Measurements from ENCODE around the gene GNRH2.
"Not testable (repeated sequence)": the region's sequence is repeated elsewhere in the genome, so short reads cannot be mapped to it uniquely, and the experiment has no call there.

GNRH2 gene

DNA sequence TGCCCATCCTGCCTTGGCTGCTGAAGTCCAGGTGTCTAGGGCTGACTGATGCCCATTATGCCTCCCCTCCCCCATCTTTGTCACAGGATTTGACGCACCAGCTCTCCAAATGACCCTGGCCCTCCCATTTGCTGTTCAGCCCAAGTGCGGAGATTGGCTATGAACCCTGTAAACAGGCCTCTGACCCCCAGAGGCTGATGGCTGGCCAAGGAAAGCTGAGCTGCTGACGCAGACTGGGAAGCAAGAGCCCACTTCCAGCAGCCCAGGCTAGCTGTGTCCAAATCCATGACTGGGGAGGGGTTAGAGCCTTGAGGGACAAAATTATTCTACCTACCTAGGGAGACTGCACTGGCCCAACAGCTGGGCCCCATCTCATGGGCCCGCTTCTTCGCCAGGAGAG lies 797 bp upstream of the GNRH2 start:
- DNase-seq (ENCODE audit: low read depth), result no peak

DNA sequence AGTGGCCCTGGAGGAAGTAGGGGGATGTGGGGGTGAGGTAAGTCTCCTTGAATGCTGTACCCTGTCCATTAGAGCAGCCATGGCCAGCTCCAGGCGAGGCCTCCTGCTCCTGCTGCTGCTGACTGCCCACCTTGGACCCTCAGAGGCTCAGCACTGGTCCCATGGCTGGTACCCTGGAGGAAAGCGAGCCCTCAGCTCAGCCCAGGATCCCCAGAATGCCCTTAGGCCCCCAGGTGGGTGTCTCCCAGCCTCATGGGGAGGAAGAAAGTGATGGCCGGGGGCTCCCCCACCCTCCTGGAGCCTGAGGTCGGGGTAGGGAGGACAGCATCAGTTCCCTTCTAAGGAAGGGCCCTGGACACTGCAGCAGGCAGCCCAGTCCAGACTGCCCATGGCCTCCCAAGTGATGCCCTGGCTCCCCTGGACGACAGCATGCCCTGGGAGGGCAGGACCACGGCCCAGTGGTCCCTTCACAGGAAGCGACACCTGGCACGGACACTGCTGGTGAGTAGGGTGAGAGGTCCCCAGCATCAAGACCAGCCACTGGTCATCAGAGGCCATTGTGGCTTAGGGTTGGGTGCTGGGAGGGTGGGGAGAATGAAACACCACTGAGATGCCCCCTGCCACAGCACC lies 1.0 kb downstream of the GNRH2 start:
- no peak for DNase-seq (ENCODE audit: low read depth)

DNA sequence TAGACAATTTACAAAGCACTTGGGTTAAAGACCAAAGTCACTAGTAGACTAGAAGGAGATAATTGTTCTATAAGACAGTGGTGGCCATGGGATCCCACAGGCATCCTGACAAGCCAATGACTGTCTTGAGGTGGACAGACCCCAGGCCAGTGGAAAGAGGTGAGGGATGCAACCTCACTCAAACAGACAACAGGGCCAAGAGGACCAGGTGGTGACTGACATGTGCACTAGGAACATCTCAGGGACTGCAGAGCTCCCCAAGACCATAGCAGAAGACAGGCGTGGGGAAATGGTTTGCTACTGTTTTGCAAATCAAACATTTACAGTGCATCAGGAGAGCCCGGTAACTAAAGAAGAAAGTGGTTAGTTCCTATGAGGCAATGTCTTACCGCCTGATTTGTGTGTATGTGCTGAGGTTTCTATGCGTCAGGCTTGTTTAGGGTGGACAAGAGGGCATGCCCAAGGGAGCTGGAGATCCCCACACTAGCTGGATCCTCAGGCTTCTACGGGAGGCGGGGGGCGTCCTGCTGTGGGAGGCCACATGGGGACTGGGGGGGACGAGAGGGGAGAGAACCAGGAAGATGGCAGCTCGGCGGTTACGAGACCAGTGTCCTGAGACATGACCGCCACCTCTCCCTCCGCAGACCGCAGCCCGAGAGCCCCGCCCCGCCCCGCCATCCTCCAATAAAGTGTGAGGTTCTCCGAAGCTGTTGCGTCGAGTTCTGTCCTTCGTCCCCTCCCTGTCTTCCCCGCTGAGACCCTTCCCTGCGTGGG lies 1.8 kb downstream of the GNRH2 start:
- peak; percentile 21 for DNase-seq (ENCODE audit: low read depth)

DNA sequence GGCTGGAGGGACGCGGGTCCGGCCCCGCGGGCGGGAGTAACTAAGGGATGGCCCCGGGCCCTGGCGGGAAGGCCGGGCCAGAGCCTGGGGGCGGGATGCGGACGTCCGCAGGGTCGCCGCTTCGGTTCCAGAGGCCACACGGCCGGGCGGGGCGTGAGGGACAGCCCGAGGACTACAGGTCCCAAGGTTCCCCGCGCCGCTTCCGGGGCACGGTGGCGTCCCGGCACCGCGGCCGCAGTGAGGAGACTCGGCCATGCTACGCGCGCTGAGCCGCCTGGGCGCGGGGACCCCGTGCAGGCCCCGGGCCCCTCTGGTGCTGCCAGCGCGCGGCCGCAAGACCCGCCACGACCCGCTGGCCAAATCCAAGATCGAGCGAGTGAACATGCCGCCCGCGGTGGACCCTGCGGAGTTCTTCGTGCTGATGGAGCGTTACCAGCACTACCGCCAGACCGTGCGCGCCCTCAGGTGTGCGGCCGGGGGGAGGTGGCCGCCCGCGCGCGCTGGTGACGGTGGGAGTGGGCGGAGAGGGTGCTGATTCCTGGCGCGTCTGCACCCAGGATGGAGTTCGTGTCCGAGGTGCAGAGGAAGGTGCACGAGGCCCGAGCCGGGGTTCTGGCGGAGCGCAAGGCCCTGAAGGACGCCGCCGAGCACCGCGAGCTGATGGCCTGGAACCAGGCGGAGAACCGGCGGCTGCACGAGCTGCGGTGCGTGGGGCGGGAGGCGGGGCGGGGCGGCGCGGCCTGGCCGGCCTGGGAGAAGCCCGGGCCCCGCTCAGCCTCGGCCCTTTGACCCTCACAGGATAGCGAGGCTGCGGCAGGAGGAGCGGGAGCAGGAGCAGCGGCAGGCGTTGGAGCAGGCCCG lies 2.6 kb downstream of the GNRH2 start, which contains the start of gene MRPS26:
Gene MRPS26, plus strand, starts transcription at position 237 of the 861 bp plus-strand sequence. Its CDS starts 17 bp downstream, at position 254.
- DNase-seq (ENCODE audit: low read depth), result peak; percentile 58

DNA sequence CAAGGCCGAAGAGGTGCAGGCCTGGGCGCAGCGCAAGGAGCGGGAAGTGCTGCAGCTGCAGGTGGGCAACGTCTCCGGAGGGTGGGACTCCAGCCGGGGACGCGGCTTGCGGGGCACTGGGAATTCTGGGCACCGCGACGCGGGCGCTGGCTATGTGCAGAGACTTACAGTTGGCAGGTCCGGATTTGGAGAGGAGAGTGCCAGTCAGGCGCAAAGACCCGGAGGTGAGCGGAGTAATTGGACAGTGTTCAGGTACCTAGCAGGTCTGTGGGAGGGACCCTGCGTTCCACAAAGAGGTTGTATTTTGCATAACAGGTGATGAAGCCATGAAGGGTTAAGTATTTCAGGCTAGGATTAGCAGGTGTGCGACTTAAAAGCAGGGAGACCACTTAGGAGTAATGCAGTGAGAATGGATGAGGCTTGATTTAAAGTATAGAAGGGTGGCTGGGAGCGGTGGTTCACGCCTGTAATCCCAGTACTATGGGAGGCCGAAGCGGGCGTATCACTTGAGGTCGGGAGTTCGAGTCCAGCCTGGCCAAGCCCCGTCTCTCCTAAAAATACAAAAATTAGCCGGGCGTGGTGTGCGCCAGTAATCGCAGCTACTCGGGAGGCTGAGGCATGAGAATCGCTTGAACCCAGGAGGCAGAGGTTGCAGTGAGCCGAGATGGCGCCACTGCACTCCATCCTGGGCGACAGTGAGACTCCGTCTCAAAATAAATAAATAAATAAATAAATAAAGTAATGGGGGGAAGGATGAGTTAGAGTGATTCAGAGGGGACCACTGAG lies 3.4 kb downstream of the GNRH2 start:
- DNase-seq (ENCODE audit: low read depth), result no peak

DNA sequence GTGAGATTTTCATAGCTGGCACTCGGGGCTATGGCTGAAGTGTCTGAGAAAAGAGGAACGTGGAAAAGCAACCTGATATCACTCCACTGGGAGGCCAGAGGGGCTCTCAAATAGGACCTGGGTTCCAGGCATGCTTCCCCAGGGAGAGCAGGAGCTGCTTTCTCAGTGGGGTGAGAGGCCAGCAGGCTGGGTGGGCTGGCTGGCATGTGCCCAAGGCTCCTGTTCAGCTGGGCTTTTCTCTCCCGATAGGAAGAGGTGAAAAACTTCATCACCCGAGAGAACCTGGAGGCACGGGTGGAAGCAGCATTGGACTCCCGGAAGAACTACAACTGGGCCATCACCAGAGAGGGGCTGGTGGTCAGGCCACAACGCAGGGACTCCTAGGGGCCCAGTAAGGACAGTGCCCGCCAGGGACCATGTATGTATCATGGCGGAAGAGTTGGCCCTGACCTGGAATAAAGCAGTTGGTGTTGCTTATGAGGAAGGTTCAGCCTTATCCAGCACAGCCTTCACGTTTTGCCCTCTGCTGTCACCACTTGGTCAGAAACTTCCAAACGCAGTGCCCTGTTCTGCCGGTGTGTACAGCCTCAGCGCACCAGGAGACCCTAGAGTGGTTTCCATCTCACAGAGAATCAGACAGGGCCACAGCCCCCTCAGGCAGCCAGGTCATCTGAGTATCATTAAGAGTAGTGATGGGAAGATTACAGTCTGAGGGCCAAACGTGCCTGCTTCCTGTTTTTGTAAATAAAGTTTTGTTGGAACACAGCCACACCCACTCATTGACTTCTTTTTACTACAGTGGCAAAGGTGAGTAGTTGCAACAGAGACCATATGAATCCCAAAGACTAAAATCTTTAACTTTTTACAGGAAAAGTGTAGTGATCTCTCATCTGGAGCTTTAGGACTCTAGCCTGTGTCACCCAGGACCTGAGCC lies 4.3 kb downstream of the GNRH2 start:
- no peak for DNase-seq (ENCODE audit: low read depth)

DNA sequence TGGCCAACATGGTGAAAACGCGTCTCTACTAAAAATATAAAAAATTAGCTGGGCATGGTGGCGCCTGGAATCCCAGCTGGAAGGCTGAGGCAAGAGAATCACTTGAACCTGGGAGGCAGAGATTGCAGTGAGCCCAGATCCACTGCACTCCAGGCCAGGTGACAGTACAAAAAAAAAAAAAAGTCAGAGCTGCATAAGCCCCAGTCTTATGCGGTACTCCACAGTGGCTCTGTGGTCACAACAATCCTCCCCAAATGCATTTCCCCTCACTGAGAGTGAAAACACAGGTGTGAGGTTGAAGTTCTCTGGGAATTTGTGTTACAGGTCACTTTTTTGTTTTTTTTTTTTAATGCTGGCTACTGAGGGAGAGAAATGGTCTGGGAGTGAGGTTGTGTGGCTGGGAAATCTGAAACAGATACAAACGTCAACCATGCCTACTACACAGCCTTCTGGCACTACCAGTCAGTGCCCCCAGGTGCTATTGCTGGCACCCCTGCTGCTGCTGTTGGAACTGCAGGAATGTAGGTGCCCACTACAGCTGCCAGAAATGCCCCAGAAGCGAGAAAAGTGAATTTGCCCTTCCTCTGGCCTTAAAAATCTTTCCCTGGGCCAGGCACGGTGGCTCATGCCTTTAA lies 8.1 kb downstream of the GNRH2 start:
- DNase-seq (ENCODE audit: low read depth), result no peak

DNA sequence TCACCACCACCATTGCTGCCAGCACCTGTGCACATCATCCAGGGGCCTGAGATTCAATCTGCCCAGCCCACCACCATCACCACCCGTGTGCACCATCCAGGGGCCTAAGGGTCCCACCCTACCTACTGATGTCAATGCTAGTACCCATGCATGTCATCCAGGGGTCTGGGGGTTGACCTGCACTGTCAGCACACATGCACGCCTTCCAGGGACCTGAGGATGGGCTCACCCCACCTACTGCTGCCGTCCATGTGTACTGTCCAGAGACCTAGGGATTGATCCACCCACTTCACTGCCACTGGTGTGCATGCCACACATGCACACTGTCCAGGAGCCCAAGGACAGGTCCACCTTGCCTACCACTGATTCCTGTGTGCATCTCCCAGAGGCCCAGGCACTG lies 16.1 kb downstream of the GNRH2 start:
- no peak for DNase-seq (ENCODE audit: low read depth)

DNA sequence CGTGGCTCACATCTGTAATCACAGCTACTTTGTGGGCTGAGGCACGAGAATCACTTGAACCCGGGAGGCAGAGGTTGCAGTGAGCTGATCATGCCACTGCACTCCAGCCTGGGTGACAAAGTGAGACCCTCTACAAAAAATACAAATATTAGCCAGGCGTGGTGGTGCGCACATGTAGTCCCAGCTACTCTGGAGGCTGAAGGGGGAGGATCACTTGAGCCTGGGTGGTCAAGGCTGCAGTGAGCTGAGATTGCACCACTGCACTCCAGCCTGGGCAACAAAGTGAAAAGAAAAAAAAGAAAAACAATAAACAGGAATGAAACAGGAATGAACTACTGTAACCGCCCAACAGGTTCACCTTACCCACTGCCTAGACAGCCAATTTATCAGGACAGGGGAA lies 20.7 kb downstream of the GNRH2 start:
- DNase-seq (ENCODE audit: low read depth), result not testable (repeated sequence)

DNA sequence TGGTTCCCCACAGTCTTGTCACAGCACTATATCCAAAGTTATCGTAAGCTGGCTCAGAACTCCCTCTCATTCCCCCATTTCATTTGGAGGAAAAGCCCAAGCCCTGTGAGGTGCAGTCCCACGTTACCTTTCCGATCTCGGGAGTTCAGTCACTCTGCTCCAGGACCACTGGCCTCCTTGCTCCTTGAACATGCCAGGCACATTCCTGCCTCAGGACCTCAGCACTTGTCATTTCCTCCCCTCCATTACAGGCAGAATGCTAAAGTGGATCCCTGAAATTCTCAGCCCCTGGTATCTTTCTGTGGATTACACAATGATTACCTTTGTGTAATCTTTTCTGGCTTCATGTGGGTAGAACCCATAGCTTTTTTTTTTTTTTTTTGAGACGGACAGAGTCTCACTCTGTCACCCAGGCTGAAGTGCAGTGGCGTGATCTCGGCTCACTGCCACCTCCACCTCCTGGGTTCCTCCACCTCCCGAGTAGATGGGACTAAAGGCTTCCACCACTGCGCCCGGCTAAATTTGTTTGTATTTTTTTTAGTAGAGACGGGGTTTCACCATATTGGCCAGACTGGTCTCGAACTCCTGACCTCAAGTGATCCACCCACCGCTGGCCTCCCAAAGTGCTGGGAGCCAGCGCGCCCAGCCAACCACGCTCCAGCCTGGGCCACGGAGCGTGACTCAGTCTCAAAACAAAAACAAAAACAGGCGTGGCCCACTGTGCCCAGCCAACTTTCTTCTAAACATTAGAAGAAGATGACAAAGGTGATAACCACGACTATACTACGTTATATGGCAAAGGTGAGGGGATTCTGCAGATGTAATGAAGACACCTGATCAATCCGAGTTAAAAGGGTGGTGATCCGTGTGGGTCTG lies 24.0 kb downstream of the GNRH2 start:
- no peak for DNase-seq (ENCODE audit: low read depth)

DNA sequence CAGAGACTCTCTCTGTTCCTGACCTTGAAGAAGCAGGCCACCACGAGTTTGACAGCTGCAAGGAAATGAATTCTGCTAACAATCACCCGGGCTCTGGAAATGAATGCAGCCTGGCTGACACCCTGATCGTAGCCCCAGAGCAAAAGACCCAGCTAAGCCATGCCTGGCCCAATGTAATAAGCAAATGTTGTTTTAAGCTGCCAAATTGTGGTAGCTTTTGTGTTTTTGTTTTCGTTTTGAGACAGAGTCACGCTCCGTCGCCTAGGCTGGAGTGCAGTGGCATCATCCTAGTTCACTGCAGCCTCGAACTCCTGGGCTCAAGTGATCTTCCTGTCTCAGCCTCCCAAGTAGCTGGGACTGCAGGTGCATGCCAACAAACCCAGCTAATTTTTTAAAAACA lies 24.7 kb downstream of the GNRH2 start:
- no peak for DNase-seq (ENCODE audit: low read depth)

DNA sequence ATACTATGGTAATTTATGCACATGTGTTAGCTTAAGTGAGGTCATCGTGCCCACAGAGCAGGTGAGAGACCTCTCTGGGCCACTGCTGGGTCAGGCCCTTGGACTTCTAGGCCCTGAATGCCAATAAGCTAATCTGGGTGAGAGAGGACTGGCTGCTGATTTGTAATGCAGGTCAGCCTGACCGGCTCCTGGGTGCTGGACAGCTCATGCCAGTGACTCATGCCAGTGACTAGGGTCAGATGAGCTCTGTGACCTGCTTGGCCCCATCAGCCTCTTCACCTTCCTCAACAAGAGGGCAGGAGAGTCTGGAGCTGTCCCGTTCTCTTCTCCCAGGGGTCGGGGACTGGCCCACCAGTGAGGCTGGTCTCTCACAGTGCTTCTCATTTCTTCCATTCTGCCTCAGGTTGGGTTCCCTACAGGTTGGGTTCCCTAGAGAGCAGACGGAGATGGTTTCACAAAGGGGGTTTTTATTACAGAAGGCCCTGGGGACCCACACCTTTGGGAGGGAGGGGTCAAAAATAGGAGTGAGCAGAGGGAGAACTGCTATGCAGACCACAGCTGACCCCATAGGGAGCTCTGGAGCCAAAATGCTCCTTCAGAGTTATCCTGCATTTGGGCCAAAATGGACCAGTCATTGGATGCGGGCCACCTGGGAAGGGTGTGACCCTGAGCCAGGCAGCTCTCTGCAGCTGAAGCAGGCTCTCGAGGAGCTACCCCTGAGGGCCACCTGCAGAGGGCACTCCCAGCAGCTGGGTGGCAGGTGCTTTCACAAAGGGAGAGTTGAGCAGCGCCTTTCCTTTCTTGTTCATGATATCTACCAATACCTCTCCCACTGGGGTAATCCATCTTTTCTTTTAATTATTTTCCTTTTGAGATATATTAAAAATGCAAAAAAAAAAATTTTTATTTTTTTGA lies 25.8 kb downstream of the GNRH2 start:
- DNase-seq (ENCODE audit: low read depth), result no peak

DNA sequence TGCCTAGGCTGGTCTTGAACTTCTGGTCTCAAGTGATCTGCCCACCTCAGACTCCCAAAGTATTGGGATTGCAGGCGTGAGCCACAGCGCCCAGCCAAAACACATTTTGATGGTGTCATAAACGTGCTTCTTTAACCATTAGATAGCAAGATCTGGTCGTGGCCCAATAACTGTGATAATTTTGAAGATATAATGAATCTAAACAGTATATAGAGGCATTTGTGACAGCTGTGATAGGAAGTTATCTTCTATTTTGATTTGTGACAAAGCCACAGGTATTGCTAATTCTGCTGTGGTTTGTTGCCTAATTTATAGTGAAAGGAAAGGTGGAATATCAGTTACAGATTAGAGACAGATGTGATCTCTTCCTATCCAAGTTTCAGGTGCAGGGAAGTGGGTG lies 27.3 kb downstream of the GNRH2 start:
- DNase-seq (ENCODE audit: low read depth), result no peak

DNA sequence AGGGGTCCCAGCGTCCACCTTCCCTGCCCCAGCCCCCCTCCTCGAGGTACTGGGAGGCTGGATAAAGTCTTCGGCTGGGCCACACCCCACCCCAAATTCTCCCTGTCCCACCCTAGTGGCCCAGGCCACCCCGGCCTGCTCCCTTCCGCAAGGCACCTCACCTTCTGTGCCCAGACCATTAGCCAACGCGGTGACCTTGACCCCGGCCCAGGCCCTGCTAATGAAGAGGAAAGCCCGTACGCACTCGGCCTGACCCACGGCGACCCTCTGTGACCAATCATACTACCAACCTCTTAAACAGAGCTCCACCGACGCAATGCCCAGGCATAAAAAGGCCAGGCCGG lies 27.8 kb downstream of the GNRH2 start:
- no peak for DNase-seq (ENCODE audit: low read depth)

DNA sequence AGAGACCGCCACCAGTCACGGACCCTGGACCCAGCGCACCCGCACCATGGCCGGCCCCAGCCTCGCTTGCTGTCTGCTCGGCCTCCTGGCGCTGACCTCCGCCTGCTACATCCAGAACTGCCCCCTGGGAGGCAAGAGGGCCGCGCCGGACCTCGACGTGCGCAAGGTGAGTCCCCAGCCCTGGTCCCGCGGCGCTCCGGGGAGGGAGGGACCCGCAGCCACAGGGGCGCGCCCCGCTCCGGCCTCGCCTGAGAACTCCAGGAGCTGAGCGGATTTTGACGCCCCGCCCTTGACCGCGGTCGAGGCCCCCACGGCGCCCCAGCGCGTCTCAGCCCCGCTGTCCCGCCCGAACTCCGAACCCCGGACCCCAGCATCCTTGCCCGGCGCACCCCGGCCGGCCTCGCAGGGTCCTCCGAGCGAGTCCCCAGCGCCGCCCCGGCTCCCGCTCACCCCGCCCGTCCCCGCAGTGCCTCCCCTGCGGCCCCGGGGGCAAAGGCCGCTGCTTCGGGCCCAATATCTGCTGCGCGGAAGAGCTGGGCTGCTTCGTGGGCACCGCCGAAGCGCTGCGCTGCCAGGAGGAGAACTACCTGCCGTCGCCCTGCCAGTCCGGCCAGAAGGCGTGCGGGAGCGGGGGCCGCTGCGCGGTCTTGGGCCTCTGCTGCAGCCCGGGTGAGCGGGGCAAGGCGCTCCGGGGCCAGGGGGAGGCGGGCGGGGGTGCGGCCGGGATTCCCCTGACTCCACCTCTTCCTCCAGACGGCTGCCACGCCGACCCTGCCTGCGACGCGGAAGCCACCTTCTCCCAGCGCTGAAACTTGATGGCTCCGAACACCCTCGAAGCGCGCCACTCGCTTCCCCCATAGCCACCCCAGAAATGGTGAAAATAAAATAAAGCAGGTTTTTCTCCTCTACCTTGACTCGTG lies 28.4 kb downstream of the GNRH2 start, which contains the start of gene OXT:
Gene OXT, plus strand, starts transcription at position 11 of the 920 bp plus-strand sequence. Its CDS starts 36 bp downstream, at position 47.
- DNase-seq (ENCODE audit: low read depth), result peak; percentile 28

DNA sequence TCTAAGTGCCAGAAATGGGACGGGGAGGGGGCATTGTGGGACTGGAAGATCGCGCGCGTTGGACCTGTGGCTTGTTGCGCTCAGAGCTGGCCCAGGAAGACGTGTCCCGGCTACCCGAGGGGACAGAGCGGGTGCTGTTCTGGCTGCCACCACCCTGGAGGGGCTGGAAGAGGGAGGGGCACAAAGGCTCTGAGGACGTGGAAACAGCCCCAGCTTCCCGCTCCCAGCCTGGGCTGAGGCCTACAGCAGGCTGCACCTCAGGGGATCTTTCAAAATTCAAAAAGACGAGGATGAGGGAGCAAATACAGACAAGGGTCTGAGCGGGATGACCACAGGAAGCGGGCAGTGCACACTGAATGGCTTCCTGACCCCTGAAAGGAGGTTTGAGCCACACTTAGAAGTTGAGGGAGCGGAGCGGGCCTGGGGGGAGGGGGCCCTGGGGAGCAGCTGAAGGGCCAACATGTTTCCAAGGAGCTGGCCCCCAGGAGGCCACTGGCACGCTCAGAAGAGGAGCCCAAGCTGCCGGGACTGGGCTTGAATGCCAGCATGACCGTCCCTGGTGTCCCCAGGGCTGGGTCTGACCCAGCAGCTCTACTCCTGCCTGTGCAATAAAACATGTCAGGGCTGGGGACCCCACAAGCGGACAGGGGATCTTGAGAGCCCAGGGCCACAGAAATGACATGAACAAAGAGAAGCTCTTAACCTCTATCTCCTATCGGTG lies 29.3 kb downstream of the GNRH2 start:
- DNase-seq (ENCODE audit: low read depth), result no peak
